DOHH2 (cell line): ENCODE measurements around the gene UBE2QL1.

Experiments
- H3F3A ChIP-seq: fragments of 200-600 bp; sonication (generic), shearing (Covaris generic); 2 replicates; pipeline ENCODE4 v1.6.0; 2016; ENCODE audit warnings: antibody characterized with exemption, mild to moderate bottlenecking; ENCODE audit not compliant: control insufficient read depth, insufficient read depth
- H3K27ac ChIP-seq: fragments of 200-600 bp; sonication (generic); 2 replicates; pipeline ENCODE4 v1.5.1; 2014; ENCODE audit warnings: low read depth, mild to moderate bottlenecking, low read length, moderate library complexity
- H3K27me3 ChIP-seq: fragments of 200-600 bp; sonication (generic); 2 replicates; pipeline ENCODE4 v1.6.1; 2014; ENCODE audit warnings: mild to moderate bottlenecking, low read length, mixed read lengths; ENCODE audit not compliant: control insufficient read depth
- H3K36me3 ChIP-seq: fragments of 200-600 bp; sonication (generic); 2 replicates; pipeline ENCODE4 v1.6.1; 2014; ENCODE audit warnings: mild to moderate bottlenecking, low read length, moderate library complexity, mixed read lengths; ENCODE audit not compliant: control insufficient read depth
- H3K4me1 ChIP-seq: fragments of 200-600 bp; sonication (generic); 2 replicates; pipeline ENCODE4 v1.6.1; 2014; ENCODE audit warnings: mild to moderate bottlenecking, low read length, mixed read lengths; ENCODE audit not compliant: control insufficient read depth
- H3K4me2 ChIP-seq: fragments of 200-600 bp; sonication (generic); 2 replicates; pipeline ENCODE4 v1.6.0; 2014; ENCODE audit warnings: mild to moderate bottlenecking, low read length, moderate library complexity
- H3K4me3 ChIP-seq: fragments of 200-600 bp; sonication (generic); 2 replicates; pipeline ENCODE4 v1.5.1; 2014; ENCODE audit warnings: mild to moderate bottlenecking, low read length, mixed read lengths
- H3K79me2 ChIP-seq: fragments of 200-600 bp; sonication (generic); 2 replicates; pipeline ENCODE4 v1.6.1; 2014; ENCODE audit warnings: mild to moderate bottlenecking, low read length, mixed read lengths; ENCODE audit not compliant: control insufficient read depth
- H3K9me2 ChIP-seq: fragments of 200-600 bp; sonication (generic); replicated peaks from 2 replicates; pipeline ENCODE4 v1.6.1; 2014; ENCODE audit warnings: mild to moderate bottlenecking, low read length, mixed read lengths; ENCODE audit not compliant: control insufficient read depth
- H3K9me3 ChIP-seq: fragments of 200-600 bp; sonication (generic); 2 replicates; pipeline ENCODE4 v1.6.1; 2014; ENCODE audit warnings: antibody characterized with exemption, low read length, mixed read lengths; ENCODE audit not compliant: control insufficient read depth, insufficient read depth
- H4K20me1 ChIP-seq: fragments of 200-600 bp; sonication (generic); 2 replicates; pipeline ENCODE4 v1.6.0; 2014; ENCODE audit warnings: low read depth, mild to moderate bottlenecking, antibody characterized with exemption, low read length, moderate library complexity; ENCODE audit not compliant: control insufficient read depth, insufficient read depth
- CTCF ChIP-seq: fragments of 200-600 bp; sonication (generic); IDR thresholded peaks from one replicate; pipeline ENCODE4 v1.5.1; 2014; ENCODE audit warnings: antibody characterized with exemption, mild to moderate bottlenecking, low read depth, low read length; ENCODE audit not compliant: poor library complexity, severe bottlenecking
- EZH2phosphoT487 ChIP-seq: fragments of 200-600 bp; sonication (generic); IDR thresholded peaks from 2 replicates; pipeline ENCODE4 v1.6.1; 2017; ENCODE audit warnings: borderline replicate concordance, mild to moderate bottlenecking, antibody characterized with exemption, low read length, moderate library complexity, mixed read lengths

UBE2QL1 gene

GRCh38 chr5:6490693-6491092, 42.0 kb downstream of the UBE2QL1 start:
- Histone ChIP-seq H3K4me2 (no peak overlapping the region), H3K4me1 (peaks cover 10% of the 10 kb centered on the region), H3K36me3 (no peaks in the 10 kb centered on the region), H3K9me3 (no peaks in the 10 kb centered on the region), H3K4me3 (no peak overlapping the region), H3F3A (no peaks in the 10 kb centered on the region), H3K27ac (no peak overlapping the region), H4K20me1 (no peaks in the 10 kb centered on the region), H3K9me2 (no peaks in the 10 kb centered on the region), H3K79me2 (no peaks in the 10 kb centered on the region), H3K27me3 (peaks cover 3% of the 10 kb centered on the region; the same call in 1 of the 2 replicates)
- TF ChIP-seq CTCF (no peak), EZH2phosphoT487 (no peak)

- Histone ChIP-seq H3K4me3 (no peak overlapping the region), H3K27ac (no peak overlapping the region), H4K20me1 (no peaks in the 10 kb centered on the region), H3K36me3 (no peaks in the 10 kb centered on the region), H3K79me2 (no peaks in the 10 kb centered on the region), H3K9me2 (no peaks in the 10 kb centered on the region), H3K27me3 (peaks cover 3% of the 10 kb centered on the region; the same call in 1 of the 2 replicates), H3F3A (no peaks in the 10 kb centered on the region), H3K4me2 (no peak overlapping the region), H3K9me3 (no peaks in the 10 kb centered on the region), H3K4me1 (peaks cover 4% of the 10 kb centered on the region)
- no peak for TF ChIP-seq CTCF
- TF ChIP-seq EZH2phosphoT487, result no peak
Measured at GRCh38 chr5:6491196-6491918, 42.7 kb downstream of the UBE2QL1 start.

- H3K4me2 ChIP-seq, result no peak overlapping the region
- H3K79me2 ChIP-seq, result no peaks in the 10 kb centered on the region
- TF ChIP-seq EZH2phosphoT487, result no peak
- no peak for TF ChIP-seq CTCF
- H3K27me3 ChIP-seq, result peaks cover 3% of the 10 kb centered on the region; the same call in 1 of the 2 replicates
- H3K4me1 ChIP-seq, result no peaks in the 10 kb centered on the region
- no peaks in the 10 kb centered on the region for H3K9me2 ChIP-seq
- H3F3A ChIP-seq, result no peaks in the 10 kb centered on the region
- H3K27ac ChIP-seq, result no peak overlapping the region
- H4K20me1 ChIP-seq, result no peaks in the 10 kb centered on the region
- no peak overlapping the region for H3K4me3 ChIP-seq
- H3K9me3 ChIP-seq, result no peaks in the 10 kb centered on the region
- no peaks in the 10 kb centered on the region for H3K36me3 ChIP-seq
Measured at GRCh38 chr5:6491919-6492290, 43.2 kb downstream of the UBE2QL1 start.
